ENCODE data around the gene KCNIP4.

The KCNIP4 gene

GRCh38 chr4:21835712-21836111, 112.9 kb downstream of the KCNIP4 start:
- no peak for DNase-seq

DNA sequence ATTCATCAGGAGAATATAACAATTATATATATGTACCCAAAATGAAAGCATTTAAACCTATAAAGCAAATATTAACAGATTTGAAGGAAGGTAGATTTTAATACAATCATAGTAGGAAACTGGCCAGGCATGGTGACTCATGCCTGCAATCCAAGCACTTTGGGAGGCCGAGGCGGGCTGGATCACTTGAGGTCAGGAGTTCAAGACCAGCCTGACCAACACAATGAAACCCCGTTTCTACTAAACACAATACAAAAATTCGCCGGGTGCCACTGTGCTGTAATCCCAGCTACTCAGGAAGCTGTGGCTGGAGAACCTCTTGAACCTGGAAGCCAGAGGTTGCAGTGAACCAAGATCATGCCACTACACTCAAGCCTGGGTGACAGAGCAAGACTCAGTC, 118.3 kb downstream of the KCNIP4 start:
- no peak for DNase-seq

DNA sequence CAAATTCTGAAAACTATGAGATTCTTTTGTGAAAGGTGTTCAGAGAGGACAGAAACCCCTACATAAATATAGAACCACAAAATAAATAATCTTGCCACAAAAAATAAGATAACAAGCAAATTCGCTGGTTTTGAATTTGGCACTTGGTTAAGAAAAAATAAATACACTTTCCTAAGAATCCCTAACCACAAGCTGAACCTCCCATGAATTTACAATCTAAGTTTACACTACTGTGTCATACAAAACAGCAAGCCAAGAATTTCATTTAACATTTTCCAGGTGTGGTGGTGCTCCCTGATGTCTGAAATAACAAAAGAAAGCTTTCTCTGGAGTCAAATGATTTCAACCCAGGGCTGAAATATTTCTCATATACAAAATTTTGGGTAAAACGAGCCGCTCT, 121.0 kb downstream of the KCNIP4 start:
- no peak for DNase-seq

DNA sequence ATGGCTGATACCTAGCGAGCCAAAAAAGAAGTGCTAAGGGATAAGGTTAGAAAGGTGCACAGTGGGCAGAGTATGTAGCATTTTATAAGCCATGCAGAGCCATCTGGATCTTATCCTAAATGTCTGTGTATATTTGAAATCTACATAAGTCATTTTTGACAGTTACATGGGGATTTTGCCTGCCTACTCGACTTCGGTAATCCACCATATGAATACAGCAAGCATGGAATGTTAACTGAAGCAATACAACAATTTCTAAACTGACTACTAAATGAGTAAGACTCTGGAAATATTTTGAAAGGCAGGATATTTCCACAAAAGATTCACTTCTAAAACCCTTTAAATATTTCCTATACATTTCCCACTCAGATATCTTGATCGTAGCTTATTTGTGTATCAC, 122.5 kb downstream of the KCNIP4 start:
- no peak for DNase-seq

DNA sequence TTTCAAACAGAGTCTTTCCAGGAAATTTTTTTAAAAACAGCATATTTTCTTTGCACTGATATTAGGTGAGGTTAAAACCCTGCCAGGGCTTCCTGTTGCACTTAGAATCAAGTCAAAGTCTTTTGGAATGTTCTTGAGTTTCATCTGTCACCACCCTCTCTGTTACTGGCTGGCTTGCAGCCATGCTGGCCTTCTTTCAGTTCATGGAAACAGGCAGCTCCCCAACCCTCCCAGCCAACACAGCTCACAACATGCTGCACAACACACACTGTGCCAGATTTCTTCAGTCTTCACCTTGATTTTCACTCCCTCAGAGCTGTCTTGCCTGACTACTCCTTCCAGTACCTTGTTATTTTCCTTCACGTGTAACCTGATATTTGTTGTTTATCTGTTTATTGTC, 129.5 kb downstream of the KCNIP4 start:
- no peak for DNase-seq

GRCh38 chr4:21815651-21816377, 132.8 kb downstream of the KCNIP4 start:
- no peak for DNase-seq

GRCh38 chr4:21811565-21811964, 137.0 kb downstream of the KCNIP4 start:
- DNase-seq: no peak

DNA sequence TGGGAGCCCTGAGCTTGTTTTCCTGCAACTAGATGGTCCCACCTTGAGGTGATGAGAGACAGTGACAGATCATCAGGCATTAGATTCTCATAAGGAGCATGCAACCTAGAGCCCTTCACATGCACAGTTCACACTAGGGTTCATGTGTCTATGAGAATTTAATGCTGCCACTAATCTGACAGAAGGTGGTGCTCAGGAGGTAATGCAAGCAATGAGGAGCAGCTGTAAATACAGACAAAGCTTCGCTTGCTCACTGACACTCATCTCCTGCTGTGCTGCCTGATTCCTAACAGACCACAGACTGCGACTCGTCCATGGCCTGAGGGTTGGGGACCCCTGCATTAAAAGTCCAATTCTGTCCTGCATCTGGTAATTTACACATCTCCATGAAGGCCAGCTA, 141.6 kb downstream of the KCNIP4 start:
- no peak for DNase-seq

GRCh38 chr4:21802406-21802805, 146.2 kb downstream of the KCNIP4 start:
- DNase-seq: no peak

GRCh38 chr4:21801661-21802385, 146.7 kb downstream of the KCNIP4 start:
- DNase-seq: no peak

DNA sequence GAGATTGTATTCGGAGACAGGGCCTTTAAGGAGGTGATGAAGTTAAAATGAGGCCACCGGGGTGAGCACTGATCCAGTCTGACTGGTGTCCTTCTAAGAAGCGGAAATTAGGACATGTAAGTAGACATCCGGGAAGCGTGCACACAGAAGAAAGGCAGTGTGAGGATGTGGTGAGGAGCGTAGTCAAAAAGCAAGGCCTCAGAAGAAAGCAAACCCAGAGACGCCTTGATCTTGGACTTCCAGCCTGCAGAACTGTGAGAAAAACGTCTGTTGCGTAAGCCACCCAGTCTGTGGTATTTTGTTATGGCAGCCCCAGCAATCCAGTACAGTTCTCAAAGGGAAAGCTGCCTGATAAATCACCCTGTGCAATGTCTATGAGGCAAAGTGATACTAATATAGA, 153.5 kb downstream of the KCNIP4 start:
- no peak for DNase-seq

GRCh38 chr4:21792736-21793135, 155.8 kb downstream of the KCNIP4 start:
- no peak for DNase-seq

DNA sequence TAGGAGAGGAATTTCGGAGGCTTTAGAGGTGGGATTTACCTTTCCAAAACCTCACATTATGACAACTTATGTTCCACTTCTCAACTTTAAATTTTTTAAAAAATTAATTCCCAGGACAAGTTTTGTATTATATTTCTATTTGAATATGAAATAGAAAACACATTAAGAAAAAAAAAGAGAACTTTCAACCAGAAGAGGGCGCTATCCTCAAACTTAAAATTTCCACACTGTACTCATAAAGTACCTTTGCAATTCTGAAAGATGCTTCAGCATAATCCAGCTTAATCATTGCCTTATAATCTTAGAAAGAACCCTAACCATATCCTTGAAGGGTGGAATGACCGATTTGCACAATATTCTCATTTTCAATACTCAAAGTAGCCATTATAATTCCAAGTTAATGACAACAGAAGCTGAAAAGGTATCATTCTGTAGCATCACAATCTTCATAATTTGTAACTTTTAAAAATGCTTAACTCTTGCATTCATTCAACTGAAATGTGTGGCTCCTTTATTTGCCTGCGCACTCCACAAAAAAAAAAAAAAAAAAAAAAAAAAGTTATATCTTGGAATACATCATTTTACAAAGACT, 158.0 kb downstream of the KCNIP4 start:
- peak; percentile 51 for DNase-seq

GRCh38 chr4:21780148-21780547, 168.4 kb downstream of the KCNIP4 start:
- no peak for DNase-seq

GRCh38 chr4:21778702-21779101, 169.9 kb downstream of the KCNIP4 start:
- no peak for DNase-seq

DNA sequence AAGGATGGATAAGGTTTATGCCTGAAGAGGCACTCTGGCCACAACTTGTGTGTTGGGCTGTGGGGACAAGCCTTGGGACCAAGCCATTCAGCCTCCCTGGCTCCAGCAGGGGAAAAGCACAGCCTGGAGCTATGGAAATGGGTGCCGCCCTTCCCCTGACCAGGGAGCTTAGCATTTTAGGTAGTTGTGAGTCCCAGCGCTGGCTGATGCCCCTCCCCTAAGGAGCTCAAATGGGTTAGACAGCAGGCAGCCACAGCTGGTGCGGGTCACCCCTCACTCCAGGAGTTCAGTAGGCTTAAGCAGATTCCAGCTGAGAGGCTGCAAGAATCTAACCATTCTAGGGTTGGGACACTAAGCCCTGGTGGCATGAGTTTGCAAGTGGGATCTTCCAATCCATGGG, 172.9 kb downstream of the KCNIP4 start:
- DNase-seq: no peak

- DNase-seq: no peak
These were observed 179.0 kb downstream of the KCNIP4 start for GRCh38 chr4:21769404-21770147.

DNA sequence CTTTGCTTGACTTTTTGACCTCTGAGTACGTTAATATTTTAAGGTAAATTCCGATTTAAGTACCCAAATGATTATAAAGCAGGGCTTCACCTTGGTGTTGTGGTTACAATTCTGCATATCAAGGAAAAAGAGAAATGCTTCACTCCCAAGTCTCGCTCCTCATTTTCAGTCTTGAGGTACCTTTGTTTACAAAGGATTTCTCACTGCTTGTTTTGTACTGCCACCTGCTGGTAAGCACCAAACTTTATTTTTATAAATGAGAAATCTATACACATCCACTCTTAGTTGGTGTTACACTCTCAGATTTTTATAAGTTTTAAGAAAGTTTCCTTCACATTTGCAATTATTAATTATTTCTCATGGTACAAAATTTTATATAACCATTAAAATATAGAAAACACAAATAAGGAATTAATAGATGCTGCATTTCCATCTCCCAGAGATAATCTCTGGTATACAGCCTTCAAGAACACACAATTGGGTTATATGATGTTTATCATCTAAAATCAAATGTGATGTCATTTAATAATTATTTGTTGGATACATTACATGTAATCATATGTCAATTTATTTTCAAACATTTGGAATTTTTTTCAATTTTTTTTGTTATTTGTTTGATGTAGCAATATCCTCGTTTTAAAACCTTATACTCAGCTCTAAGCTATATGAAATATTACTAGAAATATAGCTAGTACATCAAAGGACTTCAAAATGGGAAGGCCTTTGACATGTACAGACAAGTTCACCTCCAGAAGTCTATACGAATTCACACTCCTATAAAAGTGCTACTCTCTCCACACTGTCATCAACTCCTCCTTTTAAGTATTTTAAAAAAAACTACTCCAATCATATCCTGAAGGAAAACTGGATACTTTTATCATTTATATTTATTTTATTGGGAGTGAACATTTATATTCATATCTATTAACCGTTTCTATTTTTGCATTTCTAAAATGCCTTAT, 179.9 kb downstream of the KCNIP4 start:
- DNase-seq: peak; percentile 66

GRCh38 chr4:21765810-21766407, 182.7 kb downstream of the KCNIP4 start:
- peak; percentile 71 for DNase-seq

DNA sequence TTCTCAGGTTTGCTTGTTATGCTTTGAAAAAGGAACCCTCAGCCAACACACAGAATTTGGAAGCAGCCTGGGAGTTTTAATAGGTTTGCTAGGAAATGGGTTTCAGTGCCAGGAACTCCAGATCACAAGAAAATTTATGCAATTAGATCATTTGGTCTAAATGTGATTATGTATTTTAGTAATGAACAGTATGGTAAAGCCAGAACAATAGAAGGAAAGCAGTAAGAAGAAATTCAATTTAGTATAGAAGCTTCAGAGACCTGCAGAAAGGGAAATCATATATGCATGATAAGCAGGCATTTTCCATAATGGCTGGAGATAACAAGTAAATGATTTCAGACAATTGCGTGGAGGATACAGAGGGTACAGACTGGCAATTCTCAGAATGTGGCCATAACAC, 184.7 kb downstream of the KCNIP4 start:
- no peak for DNase-seq

DNA sequence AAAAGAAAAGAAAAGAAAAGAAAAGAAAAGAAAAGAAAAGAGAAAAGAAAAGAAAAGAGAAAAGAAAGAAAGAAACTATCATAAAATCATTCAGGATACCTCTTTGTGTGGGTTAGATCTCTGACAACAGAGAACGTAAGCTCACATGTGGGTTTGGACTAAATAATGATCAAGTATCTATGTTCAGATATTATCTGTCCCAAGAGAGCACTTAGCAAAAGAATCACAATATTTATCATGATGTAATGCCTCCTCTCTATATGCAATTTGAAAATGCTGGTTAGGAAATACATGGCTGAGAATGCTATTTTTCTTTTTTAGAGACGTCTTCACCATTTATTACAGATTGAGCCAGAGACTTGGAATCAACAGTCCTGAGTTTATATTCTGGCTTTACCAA, 191.3 kb downstream of the KCNIP4 start:
- no peak for DNase-seq
